Ishikawa (cell line): ENCODE data around the gene APOBEC3H.

Experiments
- CEBPB ChIP-seq: IDR thresholded peaks from 2 replicates; pipeline ENCODE4 v1.6.1; 2012
- CREB1 ChIP-seq: IDR thresholded peaks from 2 replicates; pipeline ENCODE4 v1.6.1; 2012; ENCODE audit warnings: low read depth
- EGR1 ChIP-seq: IDR thresholded peaks from 2 replicates; pipeline ENCODE4 v1.6.1; 2012
- EP300 ChIP-seq: IDR thresholded peaks from 2 replicates; pipeline ENCODE4 v1.6.1; 2012; ENCODE audit warnings: borderline replicate concordance
- FOXM1 ChIP-seq: IDR thresholded peaks from 2 replicates; pipeline ENCODE4 v1.6.1; 2012; ENCODE audit warnings: low read depth, borderline replicate concordance
- MAX ChIP-seq: IDR thresholded peaks from 2 replicates; pipeline ENCODE4 v1.6.1; 2012
- NFIC ChIP-seq: IDR thresholded peaks from 2 replicates; pipeline ENCODE4 v1.6.1; 2012
- RAD21 ChIP-seq: IDR thresholded peaks from 2 replicates; pipeline ENCODE4 v1.6.1; 2012; ENCODE audit warnings: low read depth
- REST ChIP-seq: IDR thresholded peaks from 2 replicates; pipeline ENCODE4 v1.6.1; 2012; ENCODE audit warnings: low read depth, mild to moderate bottlenecking
- TAF1 ChIP-seq: IDR thresholded peaks from 2 replicates; pipeline ENCODE4 v1.6.1; 2012; ENCODE audit warnings: low read depth, mild to moderate bottlenecking
- TCF12 ChIP-seq: IDR thresholded peaks from 2 replicates; pipeline ENCODE4 v1.6.1; 2012; ENCODE audit warnings: low read depth
- TEAD4 ChIP-seq: IDR thresholded peaks from 2 replicates; pipeline ENCODE4 v1.6.1; 2012
- USF1 ChIP-seq: IDR thresholded peaks from 2 replicates; pipeline ENCODE4 v1.6.1; 2012
- YY1 ChIP-seq: IDR thresholded peaks from 2 replicates; pipeline ENCODE4 v1.6.1; 2012; ENCODE audit warnings: low read depth
- ZBTB7A ChIP-seq: IDR thresholded peaks from 2 replicates; pipeline ENCODE4 v1.6.1; 2012; ENCODE audit warnings: low read depth

Gene APOBEC3H

GRCh38 chr22:39125622-39126021 lies 28.6 kb downstream of the APOBEC3H start:
- no peak for TF ChIP-seq REST
- TF ChIP-seq TCF12, result no peak
- no peak for TF ChIP-seq CEBPB
- TF ChIP-seq RAD21, result no peak
- TF ChIP-seq ZBTB7A, result no peak
- TF ChIP-seq EGR1, result no peak
- no peak for TF ChIP-seq TAF1
- no peak for TF ChIP-seq TEAD4
- TF ChIP-seq CREB1, result no peak
- TF ChIP-seq USF1, result no peak
- no peak for TF ChIP-seq EP300
- no peak for TF ChIP-seq FOXM1
- TF ChIP-seq YY1, result no peak
- no peak for TF ChIP-seq MAX
- no peak for TF ChIP-seq NFIC

- no peak for TF ChIP-seq YY1
- no peak for TF ChIP-seq NFIC
- no peak for TF ChIP-seq EGR1
- no peak for TF ChIP-seq TCF12
- no peak for TF ChIP-seq TAF1
- no peak for TF ChIP-seq MAX
- no peak for TF ChIP-seq USF1
- TF ChIP-seq CEBPB, result no peak
- TF ChIP-seq REST, result no peak
- no peak for TF ChIP-seq TEAD4
- no peak for TF ChIP-seq EP300
- TF ChIP-seq ZBTB7A, result no peak
- no peak for TF ChIP-seq CREB1
- no peak for TF ChIP-seq FOXM1
- no peak for TF ChIP-seq RAD21
These were observed 31.5 kb downstream of the APOBEC3H start for GRCh38 chr22:39128508-39128907.

GRCh38 chr22:39129081-39129480 lies 32.0 kb downstream of the APOBEC3H start:
- no peak for TF ChIP-seq CREB1
- no peak for TF ChIP-seq NFIC
- TF ChIP-seq EP300, result no peak
- no peak for TF ChIP-seq TCF12
- TF ChIP-seq YY1, result no peak
- no peak for TF ChIP-seq EGR1

- no peak for TF ChIP-seq CEBPB
- no peak for TF ChIP-seq YY1
- TF ChIP-seq REST, result no peak
- TF ChIP-seq FOXM1, result no peak
- no peak for TF ChIP-seq EGR1
- no peak for TF ChIP-seq RAD21
- no peak for TF ChIP-seq ZBTB7A
- no peak for TF ChIP-seq MAX
- TF ChIP-seq USF1, result no peak
- TF ChIP-seq EP300, result no peak
- no peak for TF ChIP-seq TAF1
- no peak for TF ChIP-seq TCF12
- TF ChIP-seq NFIC, result no peak
- TF ChIP-seq TEAD4, result no peak
These were observed 32.7 kb downstream of the APOBEC3H start for GRCh38 chr22:39129746-39130145.
